ENCODE data around the gene TIRAP. TPM values are rescaled to one million over a fixed set of nuclear protein-coding genes. Genes with fewer than 3 reads are reported as not detected.
A peak's percentile ranks its signal among the peaks of the same experiment; 100 is the strongest.

TIRAP gene
- total and polyA plus RNA-seq, 9 of the 15 experiments (the other 6 are each of a cell fraction or from before 2014, with no cell fraction given) = 0.60 to 8.7 (median 3.7) TPM

- TF ChIP-seq AFF4 (CRISPR knock-in tag; IDR thresholded peaks at IDR 0.05) (peak; percentile 69; the same call in 1 of the 2 replicates), ZBTB40 (IDR thresholded peaks at IDR 0.05) (peak; percentile 46; the same call in 1 of the 2 replicates), ZBTB40 (CRISPR knock-in tag; IDR thresholded peaks at IDR 0.05) (no peak), SREBF2 (CRISPR knock-in tag; IDR thresholded peaks at IDR 0.05) (0 out of 2 replicates have a peak, but pooled peaks have one; percentile 62)
Observed at GRCh38 chr11:126303623-126304456, 20.9 kb downstream of the TIRAP start, which contains the start of gene DCPS (continued).

All from K562 (cell line).